Lower lobe of right lung (tissue), 2 donors: ENCODE data around the gene ANGPTL2. TPM values are rescaled to one million over a fixed set of nuclear protein-coding genes. Genes with fewer than 3 reads are reported as not detected.

Source experiments
- ATAC-seq, 2 donors: fragments of 200-7000 bp; cut with Tn5 transposase; one replicate each; pipeline ENCODE4 v1.9.1; 2020 to 2022; ENCODE audit warnings: mild to moderate bottlenecking in 2 of 2, moderate library complexity in 2 of 2
- DNase-seq: peaks from one replicate; pipeline ENCODE4 v3.0.0-alpha.2; 2020
- H3K27ac ChIP-seq: fragments of 200-600 bp; one replicate; pipeline ENCODE4 v1.8.0; 2022
- H3K27me3 ChIP-seq: fragments of 200-600 bp; one replicate; pipeline ENCODE4 v1.8.0; 2022; ENCODE audit warnings: low read depth
- H3K36me3 ChIP-seq: fragments of 200-600 bp; one replicate; pipeline ENCODE4 v1.8.0; 2022; ENCODE audit warnings: mild to moderate bottlenecking
- H3K4me1 ChIP-seq: fragments of 200-600 bp; one replicate; pipeline ENCODE4 v1.8.0; 2022
- H3K4me3 ChIP-seq: fragments of 200-600 bp; one replicate; pipeline ENCODE4 v1.8.0; 2022; ENCODE audit warnings: mild to moderate bottlenecking
- H3K9me3 ChIP-seq: fragments of 200-600 bp; one replicate; pipeline ENCODE4 v1.8.0; 2022
- CTCF ChIP-seq: fragments of 200-600 bp; IDR thresholded peaks from one replicate; pipeline ENCODE4 v1.8.0; 2022; ENCODE audit warnings: antibody characterized with exemption, mild to moderate bottlenecking
- intact Hi-C: fragments of 100-400 bp; cut with DNase I; formaldehyde crosslinking; loops from one replicate; pipeline ENCODE4 v1.11.0; 2022
- total RNA-seq: library from RNA; stranded (reverse); fragmentation: NEBNext Ultra II Directional; extraction: Animal tissue kit (Norgen Biotek cat#: 25700); gene quantifications from one replicate; pipeline ENCODE4 v1.2.1, GENCODE V29; 2021
- donor health status: DM: no; HTN: yes; CAD: no; lungs with severe emphysema.

ANGPTL2 gene
- total RNA-seq, 1 donor from 2014 or later = 11.4 TPM

GRCh38 chr9:127140181-127140580 lies 17.7 kb upstream of the ANGPTL2 start:
- no peak for TF ChIP-seq CTCF
- H3K4me1 ChIP-seq = peaks cover 4% of the 10 kb centered on the region
- no peak overlapping the region for H3K4me3 ChIP-seq
- DNase-seq (no peak), ATAC-seq (no peak)
- H3K36me3 ChIP-seq = no peaks in the 10 kb centered on the region
- no peaks in the 10 kb centered on the region for H3K9me3 ChIP-seq
- H3K27me3 ChIP-seq = no peaks in the 10 kb centered on the region
- no peak overlapping the region for H3K27ac ChIP-seq
- intact Hi-C loops = no loop called here

- no peaks in the 10 kb centered on the region for H3K9me3 ChIP-seq
- intact Hi-C loops = no loop called here
- H3K4me1 ChIP-seq = peaks cover 7% of the 10 kb centered on the region
- H3K27me3 ChIP-seq = no peaks in the 10 kb centered on the region
- no peak overlapping the region for H3K4me3 ChIP-seq
- no peak for TF ChIP-seq CTCF
- no peak for ATAC-seq
- no peaks in the 10 kb centered on the region for H3K36me3 ChIP-seq
- H3K27ac ChIP-seq = no peak overlapping the region
- no peak for DNase-seq
Measured at GRCh38 chr9:127139775-127140174, 17.3 kb upstream of the ANGPTL2 start.

- ATAC-seq (no peak), DNase-seq (no peak)
- H3K36me3 ChIP-seq = no peaks in the 10 kb centered on the region
- H3K4me3 ChIP-seq = no peak overlapping the region
- no peak overlapping the region for H3K27ac ChIP-seq
- H3K9me3 ChIP-seq = no peaks in the 10 kb centered on the region
- no peaks in the 10 kb centered on the region for H3K27me3 ChIP-seq
- intact Hi-C loops = no loop called here
- peaks cover 13% of the 10 kb centered on the region for H3K4me1 ChIP-seq
- TF ChIP-seq CTCF = no peak
Measured at GRCh38 chr9:127139071-127139731, 16.8 kb upstream of the ANGPTL2 start.

- no peak for TF ChIP-seq CTCF
- DNase-seq (no peak), ATAC-seq (no peak)
- Histone ChIP-seq H3K27ac (no peak overlapping the region), H3K9me3 (no peaks in the 10 kb centered on the region), H3K4me1 (peaks cover 21% of the 10 kb centered on the region), H3K36me3 (no peaks in the 10 kb centered on the region), H3K4me3 (no peak overlapping the region), H3K27me3 (no peaks in the 10 kb centered on the region)
- intact Hi-C loops = no loop called here
Measured at GRCh38 chr9:127138444-127138843, 16.0 kb upstream of the ANGPTL2 start.

- no peak overlapping the region for H3K27ac ChIP-seq
- peaks cover 27% of the 10 kb centered on the region for H3K4me1 ChIP-seq
- H3K4me3 ChIP-seq = no peak overlapping the region
- H3K36me3 ChIP-seq = no peaks in the 10 kb centered on the region
- H3K9me3 ChIP-seq = no peaks in the 10 kb centered on the region
- intact Hi-C loops = no loop called here
- ATAC-seq = no peak
- DNase-seq = no peak
- no peak for TF ChIP-seq CTCF
- H3K27me3 ChIP-seq = no peaks in the 10 kb centered on the region
Measured at GRCh38 chr9:127137640-127138360, 15.4 kb upstream of the ANGPTL2 start.
